DND-41 (cell line): ENCODE results near the gene STXBP6.

Experiments
- ATAC-seq: fragments of 200-7000 bp; cut with Tn5 transposase; 3 replicates; pipeline ENCODE4 v1.9.1; 2021; ENCODE audit warnings: low read depth; ENCODE audit not compliant: insufficient read depth
- DNase-seq: peaks from one replicate; pipeline ENCODE4 v3.0.0-alpha.2; 2020
- H2AFZ ChIP-seq: 2 replicates; pipeline ENCODE4 v1.6.0; 2012; ENCODE audit warnings: low read depth, low read length
- H3K27ac ChIP-seq: 2 replicates; pipeline ENCODE4 v1.5.1; 2012; ENCODE audit warnings: low read length, inconsistent platforms
- H3K27me3 ChIP-seq: fragments of 200-600 bp; sonication (generic); 2 replicates; pipeline ENCODE4 v1.6.0; 2012; ENCODE audit warnings: low read length, mild to moderate bottlenecking, inconsistent platforms; ENCODE audit not compliant: insufficient read depth, poor library complexity
- H3K36me3 ChIP-seq: 2 replicates; pipeline ENCODE4 v1.5.1; 2012; ENCODE audit warnings: low read length, inconsistent platforms; ENCODE audit not compliant: insufficient read depth
- H3K4me1 ChIP-seq: 2 replicates; pipeline ENCODE4 v1.5.1; 2012; ENCODE audit warnings: mild to moderate bottlenecking, low read length; ENCODE audit not compliant: insufficient read depth
- H3K4me2 ChIP-seq: 2 replicates; pipeline ENCODE4 v1.6.0; 2012; ENCODE audit warnings: mild to moderate bottlenecking, moderate library complexity, low read length, inconsistent platforms; ENCODE audit not compliant: insufficient read depth
- H3K4me3 ChIP-seq, 2 experiments: fragments of 200-600 bp in 1 of 2; shearing (Covaris generic) in 1 of 2; 2 replicates each; pipeline ENCODE4 v1.5.1; 2012 to 2016; ENCODE audit warnings: inconsistent platforms in 2 of 2, low read length in 2 of 2, mild to moderate bottlenecking in 2 of 2, low read depth in 1 of 2, moderate library complexity in 1 of 2
- H3K79me2 ChIP-seq: 2 replicates; pipeline ENCODE4 v1.6.0; 2012; ENCODE audit warnings: low read length, inconsistent platforms; ENCODE audit not compliant: insufficient read depth
- H3K9ac ChIP-seq: 2 replicates; pipeline ENCODE4 v1.6.0; 2012; ENCODE audit warnings: low read depth, mild to moderate bottlenecking, inconsistent platforms, low read length, moderate library complexity
- H3K9me3 ChIP-seq: 2 replicates; pipeline ENCODE4 v1.5.1; 2012; ENCODE audit warnings: low read length, moderate library complexity, mild to moderate bottlenecking, inconsistent platforms; ENCODE audit not compliant: insufficient read depth, severe bottlenecking
- H4K20me1 ChIP-seq: 2 replicates; pipeline ENCODE4 v1.6.0; 2012; ENCODE audit warnings: low read length; ENCODE audit not compliant: insufficient read depth
- CTCF ChIP-seq: IDR thresholded peaks from 2 replicates; pipeline ENCODE4 v1.5.1; 2012; ENCODE audit warnings: borderline replicate concordance, low read length, moderate library complexity, mild to moderate bottlenecking; ENCODE audit not compliant: poor library complexity, severe bottlenecking; ENCODE audit errors: extremely low read depth
- EZH2 ChIP-seq: IDR thresholded peaks from 3 replicates; pipeline ENCODE4 v1.6.1; 2012; ENCODE audit warnings: borderline replicate concordance, low read depth, mild to moderate bottlenecking, moderate library complexity, low read length, inconsistent platforms; ENCODE audit not compliant: severe bottlenecking

Gene STXBP6

GRCh38 chr14:24828486-24828885 lies 221.5 kb downstream of the STXBP6 start:
- DNase-seq, result no peak
- H3K9ac ChIP-seq, result no peak overlapping the region
- no peaks in the 10 kb centered on the region for H3K4me1 ChIP-seq
- TF ChIP-seq EZH2 (no peak), CTCF (no peak)
- H3K27ac ChIP-seq, result no peak overlapping the region
- H3K79me2 ChIP-seq, result no peaks in the 10 kb centered on the region
- H3K4me2 ChIP-seq, result no peak overlapping the region
- H2AFZ ChIP-seq, result no peak overlapping the region
- H4K20me1 ChIP-seq, result no peaks in the 10 kb centered on the region
- H3K36me3 ChIP-seq, result no peaks in the 10 kb centered on the region
- no peak overlapping the region for H3K4me3 ChIP-seq
- no peak for ATAC-seq
- peaks cover 3% of the 10 kb centered on the region for H3K27me3 ChIP-seq
- no peaks in the 10 kb centered on the region for H3K9me3 ChIP-seq

GRCh38 chr14:24826390-24826789 lies 223.6 kb downstream of the STXBP6 start:
- no peak for ATAC-seq
- no peak for TF ChIP-seq EZH2
- TF ChIP-seq CTCF, result no peak

GRCh38 chr14:24820616-24821015 lies 229.3 kb downstream of the STXBP6 start:
- ATAC-seq (no peak), DNase-seq (no peak)
- Histone ChIP-seq H2AFZ (no peak overlapping the region), H3K4me3 (no peak overlapping the region), H4K20me1 (no peaks in the 10 kb centered on the region), H3K36me3 (no peaks in the 10 kb centered on the region), H3K9ac (no peak overlapping the region), H3K27ac (no peak overlapping the region), H3K9me3 (no peaks in the 10 kb centered on the region), H3K4me2 (no peak overlapping the region), H3K79me2 (no peaks in the 10 kb centered on the region), H3K27me3 (peaks cover 7% of the 10 kb centered on the region), H3K4me1 (no peaks in the 10 kb centered on the region)
- TF ChIP-seq CTCF (no peak), EZH2 (no peak)

More at GRCh38 chr14:24826390-24826789, 223.6 kb downstream of the STXBP6 start:
- no peak overlapping the region for H3K27ac ChIP-seq
- no peak overlapping the region for H3K9ac ChIP-seq
- H3K9me3 ChIP-seq, result no peaks in the 10 kb centered on the region
- DNase-seq, result no peak
- H2AFZ ChIP-seq, result no peak overlapping the region
- no peak overlapping the region for H3K4me2 ChIP-seq
- H4K20me1 ChIP-seq, result no peaks in the 10 kb centered on the region
- no peaks in the 10 kb centered on the region for H3K79me2 ChIP-seq
- H3K27me3 ChIP-seq, result peaks cover 3% of the 10 kb centered on the region
- no peaks in the 10 kb centered on the region for H3K4me1 ChIP-seq
- no peak overlapping the region for H3K4me3 ChIP-seq
- H3K36me3 ChIP-seq, result no peaks in the 10 kb centered on the region

GRCh38 chr14:24818823-24819341 lies 231.1 kb downstream of the STXBP6 start:
- H3K4me3 ChIP-seq, result no peak overlapping the region
- H3K27me3 ChIP-seq, result peaks cover 4% of the 10 kb centered on the region
- H3K79me2 ChIP-seq, result no peaks in the 10 kb centered on the region
- no peaks in the 10 kb centered on the region for H3K36me3 ChIP-seq
- H4K20me1 ChIP-seq, result no peaks in the 10 kb centered on the region
- no peaks in the 10 kb centered on the region for H3K9me3 ChIP-seq
- H2AFZ ChIP-seq, result no peak overlapping the region
- H3K27ac ChIP-seq, result no peak overlapping the region
- no peak for DNase-seq
- ATAC-seq, result no peak
- H3K9ac ChIP-seq, result no peak overlapping the region
- TF ChIP-seq EZH2 (no peak), CTCF (no peak)
- no peak overlapping the region for H3K4me2 ChIP-seq
- H3K4me1 ChIP-seq, result no peaks in the 10 kb centered on the region
